ENCODE measurements around the gene DDX17.

DDX17 gene

GRCh38 chr22:38448945-38449745 is 57.0 kb downstream of the DDX17 start:
- DNase-seq (ENCODE audit: low read depth in 2 of 2), result no peak

- DNase-seq (ENCODE audit: low read depth in 2 of 2), result no peak
Measured at GRCh38 chr22:38446018-38446601, 60.0 kb downstream of the DDX17 start.

GRCh38 chr22:38444783-38445182 is 61.3 kb downstream of the DDX17 start:
- no peak for DNase-seq (ENCODE audit: low read depth in 2 of 2)

GRCh38 chr22:38443628-38444521 is 62.2 kb downstream of the DDX17 start:
- no peak for DNase-seq (ENCODE audit: low read depth in 2 of 2)

GRCh38 chr22:38442967-38443627 is 63.0 kb downstream of the DDX17 start:
- DNase-seq (ENCODE audit: low read depth in 2 of 2), result no peak

- no peak for DNase-seq (ENCODE audit: low read depth in 2 of 2)
Measured at GRCh38 chr22:38441620-38442287, 64.4 kb downstream of the DDX17 start.

GRCh38 chr22:38440747-38441350 is 65.3 kb downstream of the DDX17 start:
- DNase-seq (ENCODE audit: low read depth in 2 of 2), result no peak

- DNase-seq (ENCODE audit: low read depth in 2 of 2), result no peak
Measured at GRCh38 chr22:38437416-38437815, 68.7 kb downstream of the DDX17 start.

GRCh38 chr22:38436629-38437395 is 69.3 kb downstream of the DDX17 start:
- DNase-seq (ENCODE audit: low read depth in 2 of 2), result no peak

GRCh38 chr22:38435965-38436364 is 70.1 kb downstream of the DDX17 start:
- no peak for DNase-seq (ENCODE audit: low read depth in 2 of 2)

GRCh38 chr22:38435010-38435409 is 71.1 kb downstream of the DDX17 start:
- DNase-seq (ENCODE audit: low read depth in 2 of 2), result no peak

- DNase-seq (ENCODE audit: low read depth in 2 of 2), result no peak
Measured at GRCh38 chr22:38433871-38434270, 72.2 kb downstream of the DDX17 start.

All from stimulated activated CD8-positive, alpha-beta memory T cell treated with anti-CD3 and anti-CD28 coated beads, Interleukin-15, amount 100 ng/mL, for 48 hours (primary cell).